HG03460 (cell line): ENCODE results near the gene PLA2G12A.

Experiments
- ATAC-seq: cut with Tn5 transposase; IDR thresholded peaks from one replicate; pipeline ENCODE4 v1.9.1; 2021; ENCODE audit not compliant: unreplicated experiment

Gene PLA2G12A

GRCh38 chr4:109729718-109730618, at the start of gene PLA2G12A:
Gene PLA2G12A, minus strand, starts transcription at chr4:109730070. Its CDS starts 261 bp downstream, at chr4:109729809.
- ATAC-seq: peak; percentile 89

- ATAC-seq: no peak
Measured at GRCh38 chr4:109764789-109765402, 35.0 kb upstream of the PLA2G12A start.

- no peak for ATAC-seq
Measured at GRCh38 chr4:109764376-109764775, 34.5 kb upstream of the PLA2G12A start.

DNA sequence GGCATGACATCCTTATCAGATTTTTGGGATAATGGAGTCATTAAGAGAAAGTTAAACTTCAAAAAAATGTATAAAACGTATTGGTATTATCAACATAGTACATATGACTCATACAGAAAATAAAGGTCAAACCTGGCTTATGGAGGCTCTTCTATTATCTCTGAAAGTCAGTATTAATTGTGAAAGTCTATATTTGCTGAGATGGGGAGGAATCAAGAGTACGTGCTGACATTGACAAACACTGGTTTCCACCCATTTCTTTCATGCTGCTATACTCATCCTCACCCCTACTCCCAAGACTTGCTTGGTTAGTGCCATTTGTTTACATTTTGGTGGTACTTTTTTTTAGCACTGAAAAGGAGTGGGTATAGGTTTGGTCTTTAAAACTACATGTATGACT, 30.8 kb upstream of the PLA2G12A start:
- no peak for ATAC-seq

DNA sequence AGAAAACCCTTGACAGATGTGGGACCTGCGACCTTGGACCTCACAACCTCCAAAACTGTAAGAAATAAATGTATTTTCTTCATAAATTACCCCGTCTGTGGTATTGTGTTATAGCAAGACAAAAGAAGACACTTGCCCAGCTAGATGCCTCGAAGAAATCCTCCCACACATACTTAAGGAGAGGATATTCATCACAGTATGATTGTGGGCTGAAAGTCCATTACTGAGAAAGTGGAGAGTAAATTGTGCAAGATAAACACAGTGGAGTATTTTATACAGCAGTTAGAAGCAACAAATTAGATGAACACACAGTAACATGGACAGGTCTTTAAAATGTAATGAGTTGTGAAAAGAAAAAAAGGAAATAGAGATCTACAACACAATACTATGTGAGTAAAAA, 25.8 kb upstream of the PLA2G12A start:
- ATAC-seq: no peak

DNA sequence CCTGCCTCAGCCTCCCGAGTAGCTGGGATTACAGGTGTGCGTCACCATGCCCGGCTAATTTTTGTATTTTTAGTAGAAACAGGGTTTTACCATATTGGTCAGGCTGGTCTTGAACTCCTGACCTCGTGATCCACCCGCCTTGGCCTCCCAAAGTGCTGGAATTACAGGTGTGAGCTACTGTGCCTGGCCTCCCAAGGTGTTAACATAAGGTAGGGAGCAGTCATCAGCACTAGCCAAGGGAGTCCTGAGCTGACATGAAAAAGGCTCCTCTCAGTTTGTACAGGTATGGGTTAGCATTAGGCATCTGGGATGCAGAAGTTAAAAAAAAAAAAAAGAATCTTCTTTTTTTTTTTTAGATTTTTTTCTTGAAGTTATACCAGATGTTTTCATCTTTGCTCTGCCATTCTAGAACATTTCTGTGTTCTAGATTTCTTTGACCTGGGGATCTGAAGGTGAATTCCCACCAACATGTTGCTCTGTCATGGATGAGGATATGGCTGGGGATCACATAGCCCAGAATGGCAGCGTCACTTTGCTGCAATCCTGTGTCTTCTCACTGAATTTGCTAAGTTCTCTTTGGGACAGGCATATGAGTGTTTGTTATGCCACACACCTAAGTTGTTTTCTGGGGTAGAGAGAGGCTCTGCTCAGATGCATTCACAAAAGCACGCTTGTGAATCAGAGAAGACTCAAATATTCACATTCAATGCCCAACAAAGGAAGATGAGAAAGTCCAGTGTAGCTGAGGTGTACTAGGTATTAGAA, 24.4 kb upstream of the PLA2G12A start:
- ATAC-seq: no peak

GRCh38 chr4:109752525-109752924, 22.7 kb upstream of the PLA2G12A start:
- no peak for ATAC-seq

- no peak for ATAC-seq
Measured at GRCh38 chr4:109751852-109752251, 22.0 kb upstream of the PLA2G12A start.

DNA sequence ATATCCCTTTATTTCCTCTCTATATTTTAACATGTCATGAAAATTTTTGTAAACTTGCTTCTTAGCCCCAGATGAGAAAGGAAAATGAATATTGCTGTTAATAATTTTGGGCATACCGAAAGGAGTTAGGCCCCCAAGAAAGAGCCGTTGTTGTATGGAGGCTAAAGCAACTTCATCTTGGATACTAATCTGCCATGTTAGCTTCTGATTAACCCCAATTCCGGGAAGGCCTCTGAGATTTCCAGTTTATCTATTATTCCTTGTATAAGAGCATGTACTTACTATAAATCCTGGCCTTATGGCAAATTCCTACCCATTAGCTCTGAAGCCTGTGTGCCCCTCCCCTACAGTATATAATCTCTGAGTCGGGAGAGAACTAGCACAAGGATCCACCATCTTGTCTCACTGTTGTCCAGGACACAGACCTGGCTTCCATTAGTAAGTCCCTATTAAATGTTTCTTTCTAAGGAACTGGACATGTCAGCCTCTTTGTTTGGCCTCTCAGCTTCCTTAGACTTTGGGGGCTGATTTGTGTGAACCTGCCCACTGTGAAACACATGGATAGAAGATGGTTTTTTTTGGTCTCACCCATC, 20.9 kb upstream of the PLA2G12A start:
- no peak for ATAC-seq

- ATAC-seq: no peak
Measured at GRCh38 chr4:109749388-109750082, 19.7 kb upstream of the PLA2G12A start.

GRCh38 chr4:109748114-109748513, 18.2 kb upstream of the PLA2G12A start:
- ATAC-seq: no peak

DNA sequence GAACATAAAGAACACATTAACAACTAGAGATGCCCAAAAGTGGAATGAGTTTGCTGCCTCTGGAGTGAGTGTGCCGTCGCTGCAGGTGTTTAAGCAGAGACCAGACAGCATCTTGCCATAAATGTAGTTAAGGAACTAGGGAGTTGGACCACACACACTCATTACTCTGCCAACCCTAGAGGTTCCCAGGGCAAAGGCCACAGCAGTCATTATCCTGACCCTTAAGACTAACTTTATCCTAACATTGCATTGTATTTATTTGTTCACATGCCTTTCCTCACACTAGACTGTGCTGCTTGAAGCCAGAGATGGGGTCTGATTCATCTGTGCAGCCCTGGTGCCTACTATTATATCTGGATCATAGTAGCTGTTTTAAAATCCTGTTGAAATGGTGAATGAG, 16.9 kb upstream of the PLA2G12A start:
- no peak for ATAC-seq

DNA sequence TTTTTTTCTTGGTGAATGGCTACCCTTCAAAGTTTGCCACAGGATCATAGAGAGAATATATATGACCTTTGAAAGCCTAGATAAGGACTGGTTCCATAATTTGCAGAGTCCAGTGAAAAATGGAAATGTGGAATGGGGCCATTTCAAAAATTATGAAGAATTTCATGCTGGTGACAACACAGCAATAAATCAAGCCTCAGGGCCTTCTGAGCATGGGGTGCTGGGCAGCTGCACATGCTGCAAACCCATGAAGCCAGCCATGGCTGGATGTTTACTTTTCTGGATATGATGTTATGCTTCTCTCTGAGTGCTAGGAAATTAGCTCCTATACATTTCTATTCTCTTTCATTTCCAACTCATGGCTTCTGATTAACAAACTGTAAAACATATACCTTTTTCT, 16.0 kb upstream of the PLA2G12A start:
- ATAC-seq: no peak

DNA sequence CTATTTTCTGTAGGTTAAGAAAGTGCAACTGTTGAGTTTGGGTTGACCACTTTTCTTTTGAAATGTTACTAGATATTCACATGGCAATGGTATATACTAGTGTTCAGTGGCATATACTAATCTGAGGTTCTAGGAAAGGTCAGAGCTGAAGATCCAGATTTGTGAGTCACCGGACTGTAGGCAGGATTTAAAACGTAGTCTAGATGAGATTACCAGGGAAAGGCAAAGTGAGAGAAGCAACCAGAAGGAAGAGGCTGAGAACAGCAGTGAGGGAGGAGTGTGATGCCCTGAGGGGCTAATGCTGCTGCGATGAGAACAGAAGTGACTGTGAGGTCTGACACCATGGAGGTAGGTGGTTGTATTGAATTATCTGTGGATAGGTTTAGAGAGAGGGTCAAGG, 9.7 kb upstream of the PLA2G12A start:
- no peak for ATAC-seq

DNA sequence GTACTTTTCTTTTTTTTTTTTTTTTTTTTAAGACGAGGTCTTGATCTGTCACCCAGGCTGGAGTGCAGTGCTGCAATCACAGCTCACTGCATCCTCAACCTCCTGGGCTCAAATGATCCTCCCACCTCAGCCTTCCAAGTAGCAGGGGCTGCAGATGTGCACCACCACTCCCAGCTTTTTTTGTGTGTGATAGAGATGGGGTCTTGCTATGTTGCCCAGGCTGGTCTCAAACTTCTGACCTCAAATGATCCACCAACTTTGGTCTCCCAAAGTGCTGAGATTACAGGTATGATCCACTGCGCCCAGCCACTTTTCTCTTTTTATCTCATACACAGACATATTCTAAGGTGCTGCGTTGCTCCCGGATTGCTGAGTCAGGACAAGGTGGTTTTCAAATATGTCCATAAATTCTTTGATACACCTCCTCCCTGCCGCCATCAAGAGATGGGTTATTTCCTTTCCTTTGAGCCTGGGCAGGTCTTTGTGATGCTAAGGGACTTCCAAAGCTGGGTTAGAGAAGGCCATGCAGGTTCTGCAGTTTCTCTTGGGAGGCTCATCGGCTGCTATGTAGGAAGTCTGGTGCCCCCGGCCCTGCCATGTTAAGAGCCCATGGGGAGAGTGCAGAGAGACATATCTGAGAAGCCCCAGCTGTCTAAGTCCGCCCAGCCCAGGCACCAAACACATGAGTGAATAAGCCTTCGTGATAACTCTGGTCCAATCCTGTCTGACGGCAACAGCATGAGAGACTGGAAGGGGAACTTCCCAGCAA, 8.4 kb upstream of the PLA2G12A start:
- no peak for ATAC-seq

DNA sequence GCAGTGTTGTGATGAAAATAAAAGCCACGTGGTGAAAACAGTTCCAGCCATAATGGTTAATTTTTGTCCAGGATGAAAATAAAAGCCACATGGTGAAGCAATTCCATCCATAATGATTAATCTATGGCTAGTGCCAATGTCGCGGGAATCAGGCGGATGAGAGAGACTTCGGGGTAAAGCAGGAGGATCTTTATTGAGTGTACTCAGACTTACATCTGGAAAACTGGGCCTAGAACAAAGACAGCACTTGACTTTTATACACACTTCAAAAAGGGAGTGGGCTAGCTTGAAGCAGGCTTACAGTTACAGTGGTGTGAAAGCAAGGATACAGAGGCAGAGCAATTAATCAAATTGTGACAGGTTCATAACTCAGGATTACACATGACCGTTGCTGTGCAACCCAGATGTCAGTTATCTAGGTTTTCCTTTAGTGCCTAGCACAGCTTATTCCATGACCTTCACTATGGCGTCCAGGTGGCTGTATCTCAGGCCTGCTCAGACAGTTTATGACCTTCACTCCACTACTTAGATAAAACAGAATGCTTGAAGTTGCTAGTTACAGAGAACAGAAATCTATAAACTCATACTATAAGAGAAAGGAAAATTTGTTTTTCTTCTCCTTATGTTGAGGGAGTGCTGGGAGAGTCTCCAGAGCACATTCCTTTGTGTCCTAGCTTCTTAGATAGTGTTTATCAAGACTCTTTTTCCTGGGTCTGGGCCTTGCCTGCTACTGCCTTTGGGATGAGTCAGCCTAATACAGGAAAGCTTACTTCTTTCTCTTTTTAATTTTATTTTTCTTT, 5.9 kb upstream of the PLA2G12A start:
- no peak for ATAC-seq

DNA sequence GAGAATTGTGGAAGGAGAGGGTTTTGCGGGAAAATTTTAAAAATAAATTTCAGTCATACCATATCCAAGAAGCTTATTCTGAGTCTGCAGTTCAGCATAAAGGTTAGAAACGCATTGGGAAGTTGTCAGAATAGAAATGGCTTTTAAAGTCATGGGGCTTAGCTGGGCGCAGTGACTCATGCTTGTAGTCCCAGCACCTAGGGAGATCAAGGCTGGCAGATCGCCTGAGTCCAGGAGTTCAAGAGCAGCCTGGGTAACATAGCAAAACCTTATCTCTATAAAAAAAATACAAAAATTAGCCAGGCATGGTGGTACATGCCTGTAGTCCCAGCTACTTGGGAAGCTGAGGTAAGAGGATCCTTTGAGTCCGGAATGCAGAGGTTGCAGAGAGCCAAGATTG, 3.9 kb upstream of the PLA2G12A start:
- ATAC-seq: no peak

DNA sequence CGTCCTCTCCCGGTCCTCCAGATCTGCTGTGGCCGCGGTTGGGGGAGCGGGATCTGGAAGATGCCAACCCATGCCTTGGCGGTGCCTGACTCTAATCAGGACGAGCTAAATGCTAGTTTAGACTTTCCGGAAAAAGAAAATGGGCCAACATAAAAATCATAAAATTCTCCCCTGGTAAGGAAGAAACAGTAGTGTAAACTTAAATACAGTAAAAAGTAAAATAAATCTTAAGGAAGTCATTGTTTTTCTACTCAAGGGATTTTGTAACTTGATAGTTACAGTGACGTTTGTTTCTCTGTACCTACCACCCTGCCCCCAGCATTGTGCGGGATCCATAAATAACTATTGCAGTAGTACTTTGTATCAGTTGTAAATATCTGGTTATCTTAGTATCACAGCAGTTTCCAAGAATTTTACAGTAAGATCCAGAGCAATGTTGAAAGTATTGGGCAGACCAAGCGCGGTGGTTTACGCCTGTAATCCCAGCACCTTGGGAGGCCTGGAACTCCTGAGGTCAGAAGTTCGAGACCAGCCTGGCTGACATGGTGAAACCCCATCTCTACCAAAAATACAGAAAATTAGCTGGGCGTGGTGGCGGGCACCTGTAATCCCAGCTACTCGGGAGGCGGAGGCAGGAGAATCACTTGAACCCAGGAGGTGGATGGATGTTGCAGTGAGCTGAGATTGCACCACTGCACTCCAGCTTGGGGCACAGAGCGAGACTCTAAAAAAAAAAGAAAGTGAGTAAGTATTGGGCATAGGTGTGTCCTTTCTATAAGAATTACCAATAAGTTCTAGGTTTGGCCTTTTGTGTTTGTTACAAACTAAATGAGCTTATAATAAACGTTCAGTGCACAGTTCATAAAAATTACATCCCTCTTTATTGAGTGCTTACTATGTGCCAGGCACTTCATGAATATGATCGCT, 1.0 kb upstream of the PLA2G12A start:
- no peak for ATAC-seq
